Vagina (tissue), 2 donors: ENCODE results near the gene CDK5RAP3.

Experiments used
- CTCF ChIP-seq, 3 experiments: fragments of 450-650 bp in 2 of 3; fragments of 200-600 bp in 1 of 3; sonication (generic) in 1 of 3; IDR thresholded peaks; one replicate each; pipeline ENCODE4 v1.5.1; 2017 to 2019; ENCODE audit warnings: antibody characterized with exemption in 3 of 3, mild to moderate bottlenecking in 2 of 3, moderate library complexity in 2 of 3
- POLR2A ChIP-seq, 2 donors: fragments of 450-650 bp; IDR thresholded peaks; one replicate each; pipeline ENCODE4 v1.6.1; 2017; ENCODE audit warnings: antibody characterized with exemption in 2 of 2, mild to moderate bottlenecking in 2 of 2, moderate library complexity in 2 of 2
- POLR2AphosphoS5 ChIP-seq, 2 donors: sonication (generic); formaldehyde crosslinking; IDR thresholded peaks; one replicate each; pipeline ENCODE4 v1.9.0; 2017; ENCODE audit warnings: antibody characterized with exemption in 2 of 2, mild to moderate bottlenecking in 2 of 2, low read depth in 1 of 2; ENCODE audit not compliant: insufficient read depth in 1 of 2

- no peak for TF ChIP-seq CTCF (IDR thresholded peaks at IDR 0.05)
- TF ChIP-seq POLR2A (IDR thresholded peaks at IDR 0.05) = no peak
- TF ChIP-seq POLR2AphosphoS5 (IDR thresholded peaks at IDR 0.05; ENCODE audit: insufficient read depth in 1 of 2, low read depth in 1 of 2) = no peak
Measured at GRCh38 chr17:48006936-48007709, 36.2 kb downstream of the CDK5RAP3 start.
